Measurements from ENCODE around the gene SGPP2.
"Not testable (repeated sequence)": the region's sequence is repeated elsewhere in the genome, so short reads cannot be mapped to it uniquely, and the experiment has no call there.

Gene SGPP2

DNA sequence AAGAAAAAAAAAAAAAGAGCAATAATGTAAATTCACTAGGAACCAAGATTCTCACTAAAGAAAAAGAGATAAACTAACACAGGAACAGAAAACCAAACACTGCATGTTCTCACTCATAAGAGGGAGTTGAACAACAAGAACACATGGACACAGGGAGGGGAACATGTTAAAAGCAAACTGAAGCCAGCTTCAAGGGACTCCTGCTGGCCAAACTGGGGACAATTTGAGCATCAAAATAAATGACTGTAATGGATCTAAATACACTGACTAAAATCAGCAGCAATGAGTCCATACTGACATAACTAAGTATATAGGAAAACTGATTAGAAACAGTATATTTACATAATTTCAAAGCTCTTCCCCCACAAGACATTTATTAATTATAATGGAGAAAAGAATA lies 158.6 kb downstream of the SGPP2 start:
- no peak for DNase-seq

DNA sequence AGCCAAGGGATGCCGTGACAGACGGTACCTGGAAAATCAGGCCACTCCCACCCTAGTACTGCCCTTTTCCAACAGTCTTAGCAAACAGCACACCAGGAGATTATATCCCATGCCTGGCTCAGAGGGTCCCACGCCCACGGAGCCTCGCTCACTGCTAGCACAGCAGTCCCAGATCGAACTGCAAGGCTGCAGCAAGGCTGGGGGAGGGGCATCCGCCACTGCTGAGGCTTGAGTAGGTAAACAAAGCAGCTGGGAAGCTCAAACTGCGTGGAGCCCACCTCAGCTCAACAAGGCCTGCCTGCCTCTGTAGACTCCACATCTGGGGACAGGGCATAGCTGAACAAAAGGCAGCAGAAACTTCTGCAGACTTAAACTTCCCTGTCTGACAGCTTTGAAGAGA lies 160.2 kb downstream of the SGPP2 start:
- not testable (repeated sequence) for DNase-seq

DNA sequence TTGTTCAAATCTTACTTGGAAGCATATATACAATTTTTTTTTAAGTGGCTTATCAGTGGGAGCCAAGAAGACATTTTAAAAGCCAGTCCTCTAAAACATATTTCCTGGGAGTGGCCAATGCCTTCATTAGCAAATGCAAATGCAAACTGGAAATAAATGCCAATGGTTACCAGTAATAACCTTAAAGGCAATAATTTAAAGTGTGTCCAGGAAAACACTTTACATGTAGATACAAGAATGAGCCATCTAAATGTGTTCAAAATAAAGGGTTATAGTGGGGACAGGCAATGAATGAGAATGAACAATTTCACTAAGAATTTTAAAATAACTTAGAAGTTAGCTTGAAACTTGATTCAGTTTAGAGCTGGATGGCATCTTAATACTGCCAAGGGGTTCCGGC lies 167.3 kb downstream of the SGPP2 start:
- DNase-seq, result no peak

DNA sequence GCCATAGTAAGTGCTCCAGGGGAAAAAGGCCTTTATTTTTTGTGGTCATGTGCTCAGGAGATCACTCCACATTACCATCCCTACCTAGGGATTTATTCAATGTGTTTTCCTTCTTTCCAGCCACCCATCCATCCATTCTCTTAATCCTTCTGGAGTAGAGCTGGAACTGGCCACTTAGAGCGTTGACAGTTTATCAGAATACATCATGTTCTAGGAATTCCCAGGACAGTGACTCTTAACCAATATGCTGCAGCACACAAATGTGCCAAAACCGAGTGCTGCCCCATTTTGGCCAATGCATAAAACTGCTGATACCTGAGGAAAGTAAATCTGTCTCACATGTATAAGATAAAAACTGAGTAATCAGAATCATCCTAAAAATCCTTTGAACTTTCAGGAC lies 167.8 kb downstream of the SGPP2 start:
- no peak for DNase-seq

DNA sequence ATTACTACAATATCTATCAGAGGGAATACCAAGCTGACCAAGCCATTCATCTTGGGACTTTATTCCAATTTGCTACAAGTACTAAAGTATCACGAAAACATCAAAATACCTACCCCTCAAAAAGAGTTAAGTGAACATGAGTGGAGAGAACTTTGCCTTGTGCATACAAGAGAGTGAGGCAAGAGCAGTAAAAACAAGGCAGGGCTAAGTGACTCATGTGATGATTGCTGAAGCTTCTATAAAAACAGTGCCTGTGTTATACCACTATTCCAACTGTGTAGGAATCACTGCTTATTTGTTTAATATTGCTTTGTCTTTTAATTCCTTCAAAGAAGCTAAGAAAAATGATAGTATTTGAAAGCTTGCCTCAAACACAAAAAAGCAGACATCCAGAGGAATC lies 170.3 kb downstream of the SGPP2 start:
- DNase-seq, result no peak

DNA sequence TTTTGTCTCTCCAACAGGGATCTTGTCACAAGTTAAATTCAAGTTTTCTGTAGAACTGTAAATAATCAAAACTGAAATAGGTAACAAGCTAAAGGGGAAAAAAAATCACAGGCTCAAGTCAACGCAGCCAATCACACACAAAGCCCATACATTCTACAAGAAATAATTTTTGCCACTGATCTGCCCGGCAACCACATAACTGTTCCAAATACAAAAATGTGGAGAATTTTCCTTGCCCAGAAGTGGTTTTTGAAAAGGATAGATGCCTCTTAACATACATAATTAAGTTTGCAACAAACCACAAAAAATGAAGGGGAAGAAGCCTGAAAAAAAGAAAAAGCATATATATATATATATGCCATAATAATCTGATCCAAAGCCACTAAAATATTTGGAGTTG lies 171.2 kb downstream of the SGPP2 start:
- no peak for DNase-seq

DNA sequence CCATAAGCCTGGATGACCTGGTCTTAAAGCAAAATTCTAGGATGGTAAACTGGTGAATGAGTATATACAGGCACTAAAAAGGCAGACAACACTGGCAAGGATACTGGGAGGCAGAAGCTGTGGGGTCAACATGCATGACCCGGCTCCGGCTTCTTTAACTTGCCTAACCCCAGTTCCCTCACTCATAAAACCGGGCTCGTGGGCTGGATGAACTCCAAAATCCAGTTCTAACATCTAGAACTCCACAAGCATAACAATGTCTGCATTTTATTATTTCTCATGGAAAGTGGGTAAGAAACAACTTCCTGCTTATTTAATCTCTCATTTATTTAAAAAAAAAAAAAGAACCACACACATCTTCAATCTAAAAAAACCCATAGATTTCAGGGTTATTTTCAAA lies 174.3 kb downstream of the SGPP2 start:
- no peak for DNase-seq

DNA sequence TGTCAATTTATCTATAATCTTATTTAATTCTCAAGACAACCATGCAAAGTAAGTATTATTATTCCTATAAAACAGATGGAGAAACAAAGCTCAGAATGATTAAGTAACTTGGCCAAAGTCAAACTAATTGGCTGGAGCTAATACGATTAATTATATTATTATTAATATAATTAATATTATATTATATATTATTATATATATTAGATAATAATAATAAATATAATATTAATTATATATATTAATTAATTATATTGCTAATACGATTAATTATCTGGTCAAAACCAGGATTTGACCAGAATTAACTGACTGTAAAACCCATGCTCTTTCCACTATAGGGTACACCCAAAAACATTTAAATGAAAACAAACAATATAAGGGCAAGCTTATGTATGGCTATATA lies 179.2 kb downstream of the SGPP2 start:
- DNase-seq, result no peak

DNA sequence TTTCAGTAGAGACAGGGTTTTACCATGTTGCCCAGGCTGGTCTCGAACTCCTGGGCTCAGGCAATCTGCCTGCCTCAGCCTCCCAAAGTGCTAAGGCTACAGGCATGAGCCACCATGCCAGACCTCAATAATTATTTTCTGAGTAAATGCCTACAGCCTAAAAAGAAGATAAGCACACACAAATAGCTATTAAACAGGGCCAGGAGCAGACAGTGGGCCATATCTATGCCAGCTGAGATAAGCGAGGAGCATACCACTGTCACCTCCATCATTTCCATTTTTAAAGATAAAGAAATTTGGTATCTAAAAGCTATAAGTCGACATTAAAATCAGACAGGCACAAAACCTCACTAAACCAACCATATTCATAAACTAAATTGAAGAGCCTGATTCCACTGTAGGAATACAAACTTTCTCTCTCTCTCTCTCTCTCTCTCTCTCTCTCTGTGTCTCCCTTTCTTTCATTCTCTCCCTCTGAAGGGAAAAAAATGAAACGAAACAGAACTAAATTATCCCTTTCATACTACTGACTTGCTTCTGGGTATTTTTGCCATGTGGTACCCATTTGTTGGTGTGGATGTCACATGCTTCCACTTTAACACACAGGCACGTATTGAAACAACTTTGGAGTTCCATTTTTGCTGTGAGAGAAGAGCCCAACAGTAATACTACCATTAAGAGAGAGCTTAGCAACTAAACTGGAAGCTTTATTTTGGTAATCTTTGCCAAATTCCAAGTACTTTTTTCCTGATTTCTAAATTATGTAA lies 180.6 kb downstream of the SGPP2 start:
- DNase-seq, result no peak

DNA sequence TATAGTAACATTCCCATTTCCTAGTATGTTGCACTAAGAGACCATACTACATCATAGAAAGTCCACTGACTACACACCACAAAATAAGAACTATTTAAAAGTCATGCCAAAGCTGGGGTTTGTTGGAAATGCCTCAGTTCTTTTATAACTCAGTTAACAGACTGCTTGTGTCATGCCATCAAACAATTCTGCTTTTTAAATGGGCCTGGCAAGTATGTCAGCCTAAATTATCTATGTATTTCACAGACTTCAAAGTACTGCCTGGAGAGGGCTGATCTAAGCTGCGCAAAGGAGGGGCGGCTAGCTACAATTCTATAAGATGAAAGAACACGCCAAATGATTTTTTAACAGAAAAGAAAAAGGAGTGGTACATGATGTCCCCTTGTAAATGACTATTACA lies 182.0 kb downstream of the SGPP2 start:
- DNase-seq, result no peak

DNA sequence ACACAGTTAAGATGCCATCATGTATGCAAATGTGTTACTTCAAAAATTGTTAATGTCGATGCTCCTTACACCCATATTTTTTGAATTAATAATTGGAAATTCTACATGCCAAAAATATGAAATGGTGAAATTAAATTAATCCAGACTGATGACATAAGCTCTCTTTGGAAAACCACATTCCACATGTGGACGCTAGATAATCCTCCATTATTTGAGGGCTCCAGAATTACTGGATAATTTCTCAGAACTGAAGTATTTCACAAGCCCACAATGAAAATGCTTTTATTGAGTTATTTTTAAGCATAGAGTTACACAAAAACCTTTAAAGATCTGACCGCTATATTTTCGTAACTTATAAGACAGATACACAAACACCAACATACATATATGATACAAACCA lies 183.7 kb downstream of the SGPP2 start:
- DNase-seq, result no peak

DNA sequence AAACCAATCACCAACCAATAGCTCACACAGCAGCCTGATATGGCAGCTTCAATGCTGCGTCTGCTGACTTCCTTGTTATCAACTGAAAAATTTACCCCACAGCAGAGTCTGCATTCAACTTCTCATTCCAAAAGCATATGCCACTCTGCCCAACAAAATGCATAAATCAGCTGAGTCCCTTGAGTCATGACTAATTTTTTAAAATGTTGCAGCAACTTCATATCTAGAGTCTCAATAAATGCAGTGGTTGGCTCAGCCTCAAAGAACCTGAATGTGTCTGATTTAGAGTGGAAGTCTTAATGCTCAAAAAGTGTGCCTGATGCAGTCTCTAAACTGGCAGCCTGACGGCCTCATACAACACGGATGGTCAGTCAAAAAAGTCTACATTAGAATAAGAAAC lies 185.0 kb downstream of the SGPP2 start:
- DNase-seq, result no peak

Data from stimulated activated CD4-positive, alpha-beta T cell treated with anti-CD3 and anti-CD28 coated beads, Interleukin-12 subunit alpha, Interleukin-12 subunit beta, amount 100 ng/mL, for 4 hours (primary cell).